CD4-positive, alpha-beta T cell (primary cell): ENCODE measurements around the gene ESCO1. TPM values are rescaled to one million over a fixed set of nuclear protein-coding genes. Genes with fewer than 3 reads are reported as not detected.

Experiments used
- ATAC-seq: fragments of 200-7000 bp; cut with Tn5 transposase; one replicate; pipeline ENCODE4 v1.10.0; 2022; ENCODE audit warnings: mild to moderate bottlenecking; ENCODE audit not compliant: poor library complexity
- CTCF ChIA-PET: fragments of 350-600 bp; sonication (Branson Sonifier 250); formaldehyde crosslinking; loops from one replicate; lab custom pipeline; 2021; ENCODE audit warnings: antibody characterized with exemption, inconsistent platforms; lab: Charles Lee
- POLR2A ChIA-PET: fragments of 350-600 bp; sonication (Branson Sonifier 250); formaldehyde crosslinking; loops from one replicate; lab custom pipeline; 2021; ENCODE audit warnings: antibody characterized with exemption, inconsistent platforms; lab: Charles Lee
- DNase-seq, 14 experiments: peaks; one replicate each; pipeline ENCODE4 v3.0.0-alpha.2; 2013 to 2020; ENCODE audit warnings: mixed read lengths in 2 of 14
- H3K27ac ChIP-seq, 2 donors: one replicate each; pipeline versions ENCODE4 v1.5.1 to v1.7.0; 2013; ENCODE audit warnings: low read length in 2 of 2, low read depth in 1 of 2, mild to moderate bottlenecking in 1 of 2
- H3K27me3 ChIP-seq, 2 experiments: 1 replicate in 1 of 2; 2 replicates in 1 of 2; pipeline versions ENCODE4 v1.6.1 to v1.7.0; 2013; ENCODE audit warnings: low read length in 2 of 2, control low read depth in 1 of 2, mild to moderate bottlenecking in 1 of 2, moderate library complexity in 1 of 2; ENCODE audit not compliant: insufficient read depth in 2 of 2, control insufficient read depth in 1 of 2
- H3K36me3 ChIP-seq: one replicate; pipeline ENCODE4 v1.6.1; 2013; ENCODE audit warnings: low read length, control low read depth; ENCODE audit not compliant: insufficient read depth
- H3K4me1 ChIP-seq: one replicate; pipeline ENCODE4 v1.6.1; 2013; ENCODE audit warnings: low read length, control low read depth; ENCODE audit not compliant: insufficient read depth
- H3K4me3 ChIP-seq: one replicate; pipeline ENCODE4 v1.5.1; 2013; ENCODE audit warnings: mild to moderate bottlenecking, low read length, moderate library complexity
- H3K9me3 ChIP-seq, 2 experiments: 1 replicate in 1 of 2; 2 replicates in 1 of 2; pipeline versions ENCODE4 v1.6.1 to v1.7.0; 2013; ENCODE audit warnings: low read length in 2 of 2, mild to moderate bottlenecking in 2 of 2, control low read depth in 1 of 2, moderate library complexity in 1 of 2; ENCODE audit not compliant: control insufficient read depth in 1 of 2, insufficient read depth in 1 of 2
- H3K27ac Mint-ChIP-seq: one replicate; pipeline ENCODE4 v1.8.0; 2020; ENCODE audit warnings: mixed read lengths
- H3K27me3 Mint-ChIP-seq: one replicate; pipeline ENCODE4 v1.8.0; 2021; ENCODE audit warnings: mixed read lengths
- H3K36me3 Mint-ChIP-seq: one replicate; pipeline ENCODE4 v1.8.0; 2021; ENCODE audit warnings: low read depth, mixed read lengths
- H3K4me1 Mint-ChIP-seq: one replicate; pipeline ENCODE4 v1.8.0; 2021; ENCODE audit warnings: low read depth, mixed read lengths
- H3K4me3 Mint-ChIP-seq: one replicate; pipeline ENCODE4 v1.8.0; 2020; ENCODE audit warnings: mild to moderate bottlenecking, mixed read lengths
- H3K9me3 Mint-ChIP-seq: one replicate; pipeline ENCODE4 v1.8.0; 2020; ENCODE audit warnings: mixed read lengths
- intact Hi-C, 2 experiments: fragments of 100-400 bp; cut with DNase I in 1 of 2; cut with micrococcal nuclease in 1 of 2; formaldehyde crosslinking; loops; one replicate each; pipeline versions ENCODE4 v1.15.1 to v1.9.0; 2023 to 2025; cut with DNase I, micrococcal nuclease
- total RNA-seq, 174 experiments: library from RNA in 2 of 174; stranded (reverse) in 2 of 174; gene quantifications; one replicate each; pipeline ENCODE4 v1.2.3 and lab custom pipeline; 2021 to 2026
- TF ChIP-seq, protein P1 (sequence below): fragments of 200-600 bp; IDR thresholded peaks from one replicate; pipeline ENCODE4 v1.8.0; 2022; ENCODE audit warnings: antibody characterized with exemption, mild to moderate bottlenecking

ESCO1 gene
- total RNA-seq, 2 experiments from 2014 or later = 31.7 to 32.8 TPM

- Mint-ChIP-seq H3K4me3 (no peak overlapping the region), H3K9me3 (no peaks in the 10 kb centered on the region), H3K27me3 (no peaks in the 10 kb centered on the region), H3K27ac (no peak overlapping the region), H3K4me1 (peaks cover 5% of the 10 kb centered on the region), H3K36me3 (peaks cover 13% of the 10 kb centered on the region)
- no peak overlapping the region for H3K27ac ChIP-seq
- H3K36me3 ChIP-seq = peaks cover 6% of the 10 kb centered on the region
- TF ChIP-seq, protein P1, sequence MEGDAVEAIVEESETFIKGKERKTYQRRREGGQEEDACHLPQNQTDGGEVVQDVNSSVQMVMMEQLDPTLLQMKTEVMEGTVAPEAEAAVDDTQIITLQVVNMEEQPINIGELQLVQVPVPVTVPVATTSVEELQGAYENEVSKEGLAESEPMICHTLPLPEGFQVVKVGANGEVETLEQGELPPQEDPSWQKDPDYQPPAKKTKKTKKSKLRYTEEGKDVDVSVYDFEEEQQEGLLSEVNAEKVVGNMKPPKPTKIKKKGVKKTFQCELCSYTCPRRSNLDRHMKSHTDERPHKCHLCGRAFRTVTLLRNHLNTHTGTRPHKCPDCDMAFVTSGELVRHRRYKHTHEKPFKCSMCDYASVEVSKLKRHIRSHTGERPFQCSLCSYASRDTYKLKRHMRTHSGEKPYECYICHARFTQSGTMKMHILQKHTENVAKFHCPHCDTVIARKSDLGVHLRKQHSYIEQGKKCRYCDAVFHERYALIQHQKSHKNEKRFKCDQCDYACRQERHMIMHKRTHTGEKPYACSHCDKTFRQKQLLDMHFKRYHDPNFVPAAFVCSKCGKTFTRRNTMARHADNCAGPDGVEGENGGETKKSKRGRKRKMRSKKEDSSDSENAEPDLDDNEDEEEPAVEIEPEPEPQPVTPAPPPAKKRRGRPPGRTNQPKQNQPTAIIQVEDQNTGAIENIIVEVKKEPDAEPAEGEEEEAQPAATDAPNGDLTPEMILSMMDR = no peak
- H3K4me1 ChIP-seq = no peaks in the 10 kb centered on the region
- DNase-seq = no peak
- CTCF ChIA-PET = no interaction called here
- no peak overlapping the region for H3K4me3 ChIP-seq
- no peaks in the 10 kb centered on the region for H3K27me3 ChIP-seq
- no peaks in the 10 kb centered on the region for H3K9me3 ChIP-seq
- POLR2A ChIA-PET = no interaction called here
- ATAC-seq = no peak
- intact Hi-C loops = no loop called here
Observed at GRCh38 chr18:21636769-21637168, 36.3 kb upstream of the ESCO1 start.

GRCh38 chr18:21634588-21635199 is 34.2 kb upstream of the ESCO1 start:
- Mint-ChIP-seq H3K36me3 (peaks cover 31% of the 10 kb centered on the region), H3K4me3 (no peak overlapping the region), H3K4me1 (peaks cover 5% of the 10 kb centered on the region), H3K27me3 (no peaks in the 10 kb centered on the region), H3K27ac (peak overlapping the region; percentile 34), H3K9me3 (no peaks in the 10 kb centered on the region)
- no peaks in the 10 kb centered on the region for H3K27me3 ChIP-seq
- intact Hi-C loops = loop anchor here in 1 of 2 experiments (5.0 kb wide), 1 partner anchor 218 kb away; no protein-coding TSS in a partner anchor
- H3K27ac ChIP-seq = no peak overlapping the region
- ChIA-PET POLR2A (interaction anchor here (0.7 to 1.6 kb wide), 2 partner anchors 8 to 34 kb away, joined by 3 to 7 read pairs; partner anchors contain the start of gene ESCO1), CTCF (no interaction called here)
- TF ChIP-seq, protein P1 = no peak
- peaks cover 19% of the 10 kb centered on the region for H3K36me3 ChIP-seq
- H3K4me3 ChIP-seq = no peak overlapping the region
- no peaks in the 10 kb centered on the region for H3K9me3 ChIP-seq
- no peaks in the 10 kb centered on the region for H3K4me1 ChIP-seq
- DNase-seq = no peak
- ATAC-seq = no peak

GRCh38 chr18:21632393-21632792 is 31.9 kb upstream of the ESCO1 start:
- Mint-ChIP-seq H3K9me3 (no peaks in the 10 kb centered on the region), H3K36me3 (peaks cover 53% of the 10 kb centered on the region), H3K4me1 (peaks cover 17% of the 10 kb centered on the region), H3K4me3 (no peak overlapping the region), H3K27ac (peak overlapping the region; percentile 27), H3K27me3 (no peaks in the 10 kb centered on the region)
- CTCF ChIA-PET = interaction anchor here (0.5 to 1.0 kb wide), 3 partner anchors 30 to 73 kb away, joined by 3 to 4 read pairs (median 3); partner anchors contain the start of gene ESCO1
- Histone ChIP-seq H3K27me3 (no peaks in the 10 kb centered on the region), H3K27ac (no peak overlapping the region), H3K9me3 (no peaks in the 10 kb centered on the region), H3K4me3 (no peak overlapping the region), H3K4me1 (peaks cover 5% of the 10 kb centered on the region), H3K36me3 (peaks cover 37% of the 10 kb centered on the region)
- no peak for ATAC-seq
- TF ChIP-seq, protein P1 = no peak
- DNase-seq = peak in 1 of 14 experiments; percentile 8
- POLR2A ChIA-PET = interaction anchor here (0.7 to 1.4 kb wide), 3 partner anchors 19 to 323 kb away, joined by 3 to 5 read pairs (median 5); partner anchors contain the start of gene ESCO1
- intact Hi-C loops = loop anchor here (2.0 to 5.0 kb wide), 2 partner anchors 220 to 324 kb away; no protein-coding TSS in a partner anchor
